GM12891 (cell line): ENCODE data around the gene AAK1.
A peak's percentile ranks its signal among the peaks of the same experiment; 100 is the strongest.

Experiments used
- PAX5 ChIP-seq: IDR thresholded peaks from 2 replicates; pipeline ENCODE4 v1.6.1; 2011; ENCODE audit warnings: low read length, moderate library complexity, mild to moderate bottlenecking; ENCODE audit not compliant: insufficient read depth, severe bottlenecking
- POLR2A ChIP-seq: IDR thresholded peaks from 2 replicates; pipeline ENCODE4 v1.6.1; 2011; ENCODE audit warnings: low read depth, low read length, control low read depth
- POLR2AphosphoS5 ChIP-seq: IDR thresholded peaks from 2 replicates; pipeline ENCODE4 v1.6.1; 2011; ENCODE audit warnings: low read depth, low read length, control low read depth
- POU2F2 ChIP-seq: IDR thresholded peaks from 2 replicates; pipeline ENCODE4 v1.6.1; 2011; ENCODE audit warnings: low read depth, mild to moderate bottlenecking, control low read depth, low read length, moderate library complexity
- SPI1 ChIP-seq: IDR thresholded peaks from 2 replicates; pipeline ENCODE4 v1.6.1; 2011; ENCODE audit warnings: low read depth, low read length, control low read depth
- TAF1 ChIP-seq: IDR thresholded peaks from 2 replicates; pipeline ENCODE4 v1.6.1; 2011; ENCODE audit warnings: low read depth, low read length, control low read depth

- TF ChIP-seq POLR2A (no peak), POLR2AphosphoS5 (no peak), POU2F2 (peak; percentile 42; the same call in 1 of the 2 replicates), TAF1 (no peak), SPI1 (no peak), PAX5 (no peak)
Measured at GRCh38 chr2:69581774-69582581, 61.6 kb downstream of the AAK1 start.
